Fibroblast of mammary gland (primary cell): Measurements from ENCODE around the gene ESPN.

Experiments
- DNase-seq: peaks from one replicate; pipeline ENCODE4 v3.0.0-alpha.2; 2010; ENCODE audit warnings: low read depth
- H3K4me3 ChIP-seq: 2 replicates; pipeline ENCODE4 v1.5.1; 2011; ENCODE audit warnings: low read depth, mild to moderate bottlenecking, low read length, moderate library complexity; ENCODE audit not compliant: control insufficient read depth
- CTCF ChIP-seq: conservative IDR thresholded peaks from 2 replicates; pipeline ENCODE4 v1.5.1; 2011; ENCODE audit warnings: low read depth, low read length, inconsistent platforms; ENCODE audit not compliant: control insufficient read depth, insufficient read depth

ESPN gene

DNA sequence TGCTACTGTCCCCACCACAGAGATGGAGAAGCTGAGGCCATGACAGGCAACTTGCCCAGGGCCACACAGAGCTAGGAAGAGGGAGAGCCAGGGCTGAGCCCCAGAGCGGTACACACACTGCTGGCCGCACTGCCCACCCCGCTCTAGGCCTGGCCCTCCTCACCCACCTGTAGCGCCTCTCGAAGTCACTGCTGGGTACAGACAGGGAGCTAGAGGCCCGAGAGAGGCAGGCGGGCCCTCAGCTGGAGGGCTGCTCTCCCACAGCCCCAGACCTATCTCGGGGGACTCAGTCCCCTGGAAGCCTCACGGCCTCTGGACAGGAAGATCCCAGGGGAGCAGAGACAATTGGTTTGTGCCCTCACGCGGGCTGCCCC is 84.2 kb downstream of the ESPN start:
- H3K4me3 ChIP-seq, result no peak overlapping the region
- DNase-seq, result no peak
- TF ChIP-seq CTCF, result no peak

GRCh38 chr1:6509220-6509918 is 84.8 kb downstream of the ESPN start:
- DNase-seq, result no peak
- no peak overlapping the region for H3K4me3 ChIP-seq
- no peak for TF ChIP-seq CTCF

GRCh38 chr1:6509919-6510291 is 85.3 kb downstream of the ESPN start:
- H3K4me3 ChIP-seq, result no peak overlapping the region
- TF ChIP-seq CTCF, result no peak
- DNase-seq, result no peak

GRCh38 chr1:6510493-6510892 is 85.9 kb downstream of the ESPN start:
- H3K4me3 ChIP-seq, result no peak overlapping the region
- DNase-seq, result no peak
- no peak for TF ChIP-seq CTCF
